T follicular helper cell (primary cell): ENCODE measurements around the gene SIDT1.
A peak's percentile ranks its signal among the peaks of the same experiment; 100 is the strongest.

Experiments
- DNase-seq: peaks from one replicate; pipeline ENCODE4 v3.0.0-alpha.2; 2020; ENCODE audit warnings: low read depth
- total RNA-seq, 2 experiments: gene quantifications; one replicate each; lab custom pipeline; 2026; lab: John Stamatoyannopoulos, UW

The SIDT1 gene
- total RNA-seq: 15.8 to 53.6 reads per million in 2 experiments

DNA sequence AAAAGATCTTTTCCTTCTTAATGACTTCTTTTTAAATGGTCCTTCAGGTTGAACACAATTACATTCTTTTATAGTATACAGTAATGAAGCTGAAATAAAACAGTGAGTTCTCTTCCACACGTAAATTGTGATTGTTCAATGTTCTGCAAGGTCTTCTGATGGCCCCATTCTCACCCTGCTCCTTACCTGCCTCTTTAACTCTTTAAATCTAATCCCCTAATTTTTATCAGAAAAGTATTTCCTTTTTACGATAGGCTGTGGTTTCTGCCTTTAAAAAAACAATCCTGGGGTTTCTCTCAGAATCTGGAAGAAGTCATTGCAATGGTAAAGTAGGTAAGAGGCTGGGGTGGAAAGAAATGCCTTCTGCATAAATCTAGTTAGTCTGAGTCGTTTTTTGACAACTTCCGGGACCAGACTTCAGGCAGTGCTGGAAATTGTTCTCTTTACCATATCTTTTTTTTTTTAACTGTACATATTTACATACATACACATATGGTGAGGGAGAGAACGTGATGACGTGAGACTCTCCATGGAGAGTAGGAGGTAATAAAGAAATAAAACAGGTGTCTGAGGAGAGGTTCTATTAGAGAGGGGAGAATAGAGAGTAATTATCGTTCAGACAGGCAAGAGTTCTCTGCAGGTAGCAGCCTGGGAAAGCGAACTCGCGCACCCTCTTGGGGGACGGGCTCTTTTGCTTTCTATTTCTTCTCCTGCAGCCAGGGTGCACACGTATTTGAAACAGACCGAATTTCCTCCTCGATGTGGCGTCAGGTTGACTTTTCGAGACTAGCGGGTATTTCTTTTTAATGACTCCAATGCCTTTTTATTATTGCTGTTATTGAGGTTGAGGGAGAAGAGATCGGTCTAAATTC is at the start of gene SIDT1:
SIDT1 (plus strand) TSS at position 730 of the 872 bp plus-strand sequence. CDS start 467 bp downstream, outside the sequence.
- peak; percentile 59 for DNase-seq

DNA sequence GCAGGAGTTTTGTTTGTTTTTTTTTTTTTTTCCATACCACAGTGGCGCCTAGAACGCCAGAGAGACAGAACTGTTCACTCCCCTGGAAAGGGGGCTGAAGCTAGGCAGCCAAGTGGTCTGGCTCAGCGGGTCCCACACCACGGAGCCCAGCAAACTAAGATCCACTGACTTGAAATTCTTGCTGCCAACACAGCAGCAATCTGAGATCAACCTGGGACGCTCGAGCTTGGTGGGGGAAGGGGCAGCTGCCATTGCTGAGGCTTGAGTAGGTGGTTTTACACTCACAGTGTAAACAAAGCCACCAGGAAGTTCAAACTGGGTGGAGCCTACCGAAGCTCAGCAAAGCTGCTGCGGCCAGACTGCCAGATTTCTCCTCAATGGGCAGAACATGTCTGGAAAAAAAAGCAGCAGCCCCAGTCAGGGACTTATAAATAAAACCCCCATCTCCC is 47.2 kb upstream of the SIDT1 start:
- no peak for DNase-seq

DNA sequence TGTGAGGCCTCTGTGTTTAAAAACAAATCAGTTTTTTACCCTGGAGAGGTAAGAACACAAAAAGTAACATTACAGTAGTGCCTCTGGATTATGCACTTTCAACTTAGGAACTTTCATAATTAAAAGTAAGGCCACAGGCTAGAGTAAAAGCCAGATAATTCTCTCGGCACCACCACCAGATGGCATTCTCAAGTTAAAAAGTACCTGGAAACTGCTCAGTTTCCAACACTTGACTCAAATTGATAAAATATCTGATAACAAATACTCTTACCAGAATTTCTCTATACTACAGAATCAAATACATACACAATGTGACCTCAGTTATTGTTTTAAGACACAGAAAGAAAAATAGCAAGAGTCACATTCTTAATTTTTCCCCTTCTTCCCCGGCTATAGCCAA is 37.3 kb upstream of the SIDT1 start:
- peak; percentile 14 for DNase-seq

DNA sequence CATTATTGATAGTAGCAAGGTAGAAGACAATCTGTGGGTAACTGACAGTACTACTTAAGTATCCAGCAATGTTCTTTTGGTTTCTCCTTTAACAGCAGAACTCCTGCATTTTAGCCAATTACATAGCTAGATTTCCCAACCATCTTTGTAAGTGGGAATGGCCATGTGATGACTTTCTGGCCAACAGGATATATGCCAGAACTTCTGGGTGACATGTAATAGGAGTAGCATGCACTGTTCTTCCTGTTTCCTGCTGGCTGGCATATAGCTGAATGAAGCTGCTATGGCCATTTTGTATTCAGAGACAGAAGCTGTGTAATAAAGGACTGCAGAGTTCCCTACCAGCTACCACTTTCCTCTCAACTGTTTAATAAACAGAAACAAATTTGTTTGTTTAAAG is 35.4 kb upstream of the SIDT1 start:
- no peak for DNase-seq

DNA sequence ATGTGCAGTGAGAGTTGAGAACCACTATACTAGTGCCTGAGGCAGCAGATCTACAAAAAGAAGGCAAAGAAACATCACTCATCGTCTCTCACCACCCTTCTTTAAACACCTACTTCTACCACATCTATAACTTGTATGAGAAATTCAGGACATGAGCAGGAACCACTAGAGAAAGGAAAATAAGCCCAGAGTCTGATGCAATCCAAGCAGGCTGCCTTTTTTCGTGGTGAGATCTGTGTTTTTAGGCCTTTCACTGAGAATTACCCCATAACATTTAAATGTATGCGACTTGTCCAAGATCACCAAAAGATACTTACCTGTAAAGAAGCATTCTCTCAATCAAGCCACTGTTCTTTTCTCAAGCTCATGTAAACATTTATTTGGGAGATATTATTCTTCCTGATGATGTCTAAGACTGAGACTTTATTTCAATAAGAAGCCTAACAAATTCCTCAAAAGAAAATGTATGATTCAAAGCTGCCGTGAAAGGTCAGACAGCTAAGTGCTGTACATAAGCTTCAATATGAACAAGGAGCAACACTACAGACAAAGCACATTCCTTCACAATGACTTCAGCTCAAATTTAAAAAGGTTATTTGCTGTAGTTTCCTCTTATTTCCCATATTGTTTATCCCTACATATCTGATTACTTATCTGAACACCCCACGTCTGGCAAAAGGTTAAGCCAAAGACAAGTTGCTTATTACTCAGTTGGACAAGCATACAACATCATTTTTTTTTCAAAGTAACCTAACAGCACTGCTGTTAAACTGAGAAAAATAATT is 33.9 kb upstream of the SIDT1 start:
- no peak for DNase-seq

DNA sequence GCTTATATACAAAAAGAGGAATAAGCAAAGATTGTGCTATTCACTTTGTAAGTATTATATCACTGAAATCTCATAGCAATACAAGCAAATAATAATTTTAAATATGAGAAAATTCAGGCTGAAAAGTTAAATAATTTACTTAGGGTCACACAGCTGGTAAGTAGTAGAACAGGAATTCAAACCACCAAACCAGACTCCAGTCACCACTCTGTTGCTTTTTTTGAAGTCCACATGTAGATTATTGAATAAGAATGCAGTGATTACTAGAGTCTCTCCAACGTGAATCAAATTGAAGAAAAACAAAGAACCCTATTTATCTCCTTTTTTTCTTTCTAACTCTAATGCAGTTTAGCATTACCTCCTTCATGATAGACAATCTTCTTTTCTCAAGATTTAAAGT is 33.3 kb upstream of the SIDT1 start:
- no peak for DNase-seq

DNA sequence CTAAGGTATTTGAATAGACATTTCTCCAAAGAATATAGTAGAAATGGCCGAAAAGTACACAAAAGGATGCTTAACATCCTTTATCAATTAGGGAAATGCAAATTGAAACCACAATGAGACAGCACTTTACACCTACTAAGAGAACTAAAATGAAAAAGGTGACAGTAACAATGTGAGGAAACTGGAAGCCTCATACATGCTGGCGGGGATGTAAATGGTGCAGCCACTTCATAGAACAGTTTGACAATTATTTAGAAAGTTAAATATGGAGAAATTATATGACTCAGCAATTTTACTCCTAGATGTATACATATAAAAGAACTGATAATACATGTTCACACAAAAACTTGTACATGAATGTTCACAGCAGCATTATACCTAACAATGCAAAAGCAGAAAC is 30.8 kb upstream of the SIDT1 start:
- no peak for DNase-seq

DNA sequence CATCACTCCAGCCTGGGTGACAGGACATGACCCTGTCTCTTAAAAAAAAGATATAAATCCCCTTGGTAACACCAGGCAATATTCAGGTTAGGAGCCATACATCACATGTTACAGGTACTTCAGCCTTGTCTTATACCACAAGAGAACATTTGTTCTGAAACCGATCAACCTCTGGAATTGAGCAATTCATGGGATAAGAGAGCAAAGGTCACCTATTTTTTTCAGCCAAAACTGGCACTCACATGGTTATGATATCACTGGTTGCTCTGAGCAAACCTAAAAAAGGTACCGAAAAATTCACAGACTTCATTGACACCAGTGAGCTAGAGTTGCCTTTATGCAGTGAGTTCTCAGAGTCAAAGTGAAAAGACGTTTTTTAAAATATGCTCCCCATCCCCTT is 26.5 kb upstream of the SIDT1 start:
- DNase-seq: no peak

DNA sequence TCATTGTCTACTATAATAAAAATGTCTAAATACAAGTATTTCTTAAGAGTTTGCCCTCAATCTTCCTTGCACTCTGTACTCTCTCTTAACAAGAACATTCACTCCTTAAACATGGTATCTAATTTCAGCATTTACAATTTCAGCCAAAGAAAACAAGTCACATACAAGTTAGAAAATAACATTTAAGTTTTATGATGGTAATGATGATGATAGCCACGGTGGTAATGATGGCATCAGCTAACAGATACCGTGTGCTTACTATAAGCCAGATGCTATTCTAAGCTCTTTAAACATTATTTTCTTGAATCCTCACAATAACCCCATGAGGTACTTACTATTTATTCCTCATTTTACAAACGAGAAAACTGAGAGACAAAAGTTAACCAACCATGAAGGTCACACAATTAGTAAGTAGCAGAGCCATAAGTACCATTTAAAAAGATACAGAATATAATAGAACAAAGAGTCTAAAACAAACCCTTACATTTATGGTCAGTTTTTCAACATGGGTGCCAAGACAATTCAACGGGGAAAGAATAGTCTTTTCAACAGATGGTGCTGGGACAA is 24.8 kb upstream of the SIDT1 start:
- no peak for DNase-seq

DNA sequence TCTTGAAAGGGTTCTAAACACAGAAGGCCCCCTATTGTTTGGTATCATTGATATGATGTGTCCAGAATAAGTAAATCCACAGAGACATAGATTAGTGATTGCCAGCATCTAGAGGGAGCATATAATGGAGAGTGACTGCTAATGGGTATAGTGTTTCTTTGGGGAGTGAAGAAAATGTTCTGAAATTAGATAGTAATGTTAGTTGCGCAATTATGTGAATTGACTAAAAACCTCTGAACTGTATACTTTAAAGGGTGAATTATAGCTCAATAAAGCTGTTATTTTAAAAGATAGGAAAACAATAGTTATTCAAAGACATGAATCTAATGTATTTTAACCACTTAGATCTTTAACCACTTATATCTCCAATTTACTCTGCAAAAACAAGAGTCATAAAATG is 23.4 kb upstream of the SIDT1 start:
- no peak for DNase-seq

DNA sequence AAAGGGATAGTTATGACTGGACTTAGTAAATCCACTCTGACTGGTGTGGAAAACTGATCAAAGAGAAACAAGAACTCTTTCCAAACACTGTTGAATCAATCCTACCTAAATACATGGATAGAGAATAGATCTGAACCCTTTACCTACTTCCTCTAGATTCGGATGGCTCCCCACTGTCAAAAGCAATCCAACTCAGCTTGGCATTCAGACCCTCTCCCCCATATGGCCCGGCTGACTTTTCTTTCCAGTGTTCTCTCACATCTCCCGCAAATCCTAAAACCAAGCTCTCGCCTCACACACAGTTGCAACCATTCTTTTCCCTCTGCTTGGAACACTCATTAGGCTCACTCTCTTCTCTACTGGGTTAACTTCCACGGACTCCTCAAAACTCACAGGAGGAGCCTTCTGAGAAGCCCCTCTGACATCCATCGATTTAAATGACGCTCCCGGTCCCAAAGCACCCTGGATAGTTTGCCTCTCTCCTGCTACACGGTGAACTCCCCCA is 18.0 kb upstream of the SIDT1 start:
- DNase-seq: no peak

DNA sequence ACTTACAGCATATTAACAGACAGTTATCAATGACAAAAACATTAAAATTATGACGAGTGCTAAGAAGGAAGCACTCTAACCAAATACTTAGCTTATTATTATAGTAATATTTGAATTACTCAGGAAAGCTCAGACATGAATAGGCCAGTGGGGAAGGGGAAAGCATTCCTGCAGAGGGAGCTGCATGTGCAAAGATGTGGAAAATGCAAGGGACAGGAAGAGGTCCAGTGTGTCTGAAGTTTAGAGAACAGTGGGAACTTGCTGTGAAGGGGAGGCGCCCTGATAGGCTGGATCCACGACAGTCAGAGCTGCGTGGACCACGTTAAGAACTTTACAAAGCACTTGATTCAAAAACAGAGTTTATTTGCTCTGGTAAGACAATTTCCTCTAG is 16.2 kb upstream of the SIDT1 start:
- DNase-seq: no peak

DNA sequence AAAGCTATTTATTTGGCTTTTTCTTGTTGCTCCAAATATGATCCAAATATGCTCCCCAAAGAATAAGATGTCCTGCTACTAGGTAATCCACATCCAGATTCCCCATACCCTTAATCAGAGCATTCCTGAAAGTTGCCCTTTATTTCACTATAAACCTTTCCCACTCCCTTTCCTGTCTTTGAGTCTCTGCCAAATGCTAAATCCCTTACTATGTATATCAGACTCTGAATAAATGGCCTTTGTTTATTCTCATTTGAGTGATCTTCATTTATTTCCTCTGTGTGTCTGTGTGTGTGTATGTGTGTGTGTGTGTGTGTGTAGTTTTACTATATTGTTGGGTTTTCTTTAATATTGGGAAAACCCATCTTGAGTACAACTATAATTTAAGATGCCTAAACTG is 10.4 kb upstream of the SIDT1 start:
- DNase-seq: no peak

DNA sequence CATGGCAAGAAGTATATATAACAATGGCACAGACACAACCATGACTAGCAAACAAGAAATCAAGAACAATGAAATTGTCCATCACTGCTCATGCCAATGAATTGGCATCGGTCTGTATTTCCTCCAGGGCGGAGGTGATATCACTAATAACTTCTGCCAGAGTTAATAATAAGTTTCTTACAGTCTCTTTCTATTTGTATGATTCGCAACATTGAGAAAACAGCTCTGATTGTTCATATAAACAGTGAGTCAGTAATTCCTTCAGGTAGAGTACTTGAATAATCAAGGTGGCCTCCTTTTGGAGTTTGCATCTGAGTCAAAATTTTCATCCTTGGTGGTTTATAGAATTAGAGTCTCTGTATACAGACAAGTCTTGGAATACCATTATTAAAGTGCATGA is 9.1 kb upstream of the SIDT1 start:
- DNase-seq: no peak

DNA sequence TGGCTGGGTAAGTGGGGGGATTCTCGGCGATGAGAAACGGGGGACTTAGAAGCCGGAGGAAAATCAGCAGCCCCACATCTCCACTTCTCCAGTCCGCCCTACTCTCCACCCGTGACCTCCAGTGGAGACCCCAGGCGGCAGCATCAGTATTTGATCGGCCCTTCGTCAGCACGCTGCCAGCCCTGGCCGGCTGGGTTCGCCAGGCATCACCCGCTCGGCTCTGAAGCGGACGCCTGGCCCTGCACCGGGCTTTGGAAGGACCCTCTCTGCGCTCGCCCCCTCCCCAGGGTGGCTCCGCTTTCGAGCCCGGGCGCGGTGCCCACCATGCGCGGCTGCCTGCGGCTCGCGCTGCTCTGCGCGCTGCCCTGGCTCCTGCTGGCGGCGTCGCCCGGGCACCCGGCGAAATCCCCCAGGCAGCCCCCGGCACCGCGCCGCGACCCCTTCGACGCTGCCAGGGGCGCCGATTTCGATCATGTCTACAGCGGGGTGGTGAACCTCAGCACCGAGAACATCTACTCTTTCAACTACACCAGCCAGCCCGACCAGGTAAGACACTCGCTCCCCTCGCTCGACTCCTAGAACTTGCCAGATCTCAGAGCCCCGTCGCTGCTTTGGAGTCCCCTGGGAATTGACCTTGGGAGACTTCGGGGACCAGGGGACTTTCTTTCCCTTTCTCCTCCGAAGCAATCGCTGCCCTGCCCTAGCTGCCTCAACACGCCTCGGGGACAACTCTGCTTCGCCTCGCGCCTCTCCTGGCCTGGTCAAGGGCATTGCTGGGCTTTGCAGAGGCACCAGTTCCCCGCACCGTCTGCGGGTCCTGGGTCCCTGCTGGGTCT is 561 bp downstream of the SIDT1 start:
- DNase-seq: no peak

DNA sequence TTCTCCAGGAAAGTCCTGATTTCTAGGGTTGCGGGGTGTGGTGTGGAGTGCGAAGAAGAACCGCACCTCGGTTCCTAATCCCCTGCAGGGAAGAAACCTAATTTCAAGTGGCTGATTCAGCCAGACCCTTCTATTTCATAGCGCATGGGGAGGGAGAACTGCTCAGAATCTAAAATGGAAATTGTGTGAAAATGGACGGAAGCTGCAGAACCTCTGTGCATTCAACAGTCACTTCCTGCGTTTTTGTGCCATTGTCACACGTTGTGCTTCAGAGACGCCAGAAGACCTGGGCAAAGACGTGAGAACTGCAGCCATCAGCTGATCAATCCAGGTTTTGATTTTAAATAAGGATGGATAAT is 1.2 kb downstream of the SIDT1 start:
- DNase-seq: peak; percentile 18

DNA sequence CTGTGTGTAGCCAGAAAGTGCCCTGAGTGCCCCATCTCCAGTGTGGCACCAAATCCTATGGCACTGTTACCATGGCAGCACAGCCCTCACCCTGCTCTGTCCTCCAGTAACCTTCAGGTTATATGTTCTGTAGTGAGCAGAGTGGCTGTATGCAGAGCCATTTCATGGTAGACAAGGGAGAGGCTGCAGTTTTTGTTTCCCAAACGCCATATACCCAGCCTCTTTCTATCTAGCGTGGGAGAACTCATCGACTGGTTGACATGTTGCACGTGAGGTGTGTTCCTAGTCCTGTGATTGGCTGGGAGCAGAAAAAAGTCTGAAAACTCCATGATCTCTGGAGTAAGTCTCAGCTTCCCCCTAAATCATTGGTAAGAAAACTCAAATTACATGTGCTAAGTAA is 2.0 kb downstream of the SIDT1 start:
- DNase-seq: peak; percentile 14

DNA sequence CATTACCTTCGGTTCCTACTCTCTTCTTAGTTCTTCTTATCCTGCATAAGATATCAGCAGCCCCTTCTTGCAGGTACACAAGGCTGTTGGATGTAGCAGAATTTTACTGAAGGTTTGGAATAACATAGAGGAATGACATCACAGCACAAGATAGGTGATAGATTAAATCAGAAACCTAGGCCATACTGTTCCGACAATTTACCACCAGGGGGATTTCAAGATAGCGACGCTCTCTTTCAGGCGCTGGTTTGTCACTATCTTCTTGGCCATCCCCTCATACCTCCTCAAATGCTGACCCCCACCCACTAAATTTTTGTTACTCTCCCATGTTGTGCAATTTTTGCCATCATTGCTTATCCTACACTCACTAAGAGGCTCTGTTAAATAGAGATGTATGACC is 3.5 kb downstream of the SIDT1 start:
- DNase-seq: no peak

DNA sequence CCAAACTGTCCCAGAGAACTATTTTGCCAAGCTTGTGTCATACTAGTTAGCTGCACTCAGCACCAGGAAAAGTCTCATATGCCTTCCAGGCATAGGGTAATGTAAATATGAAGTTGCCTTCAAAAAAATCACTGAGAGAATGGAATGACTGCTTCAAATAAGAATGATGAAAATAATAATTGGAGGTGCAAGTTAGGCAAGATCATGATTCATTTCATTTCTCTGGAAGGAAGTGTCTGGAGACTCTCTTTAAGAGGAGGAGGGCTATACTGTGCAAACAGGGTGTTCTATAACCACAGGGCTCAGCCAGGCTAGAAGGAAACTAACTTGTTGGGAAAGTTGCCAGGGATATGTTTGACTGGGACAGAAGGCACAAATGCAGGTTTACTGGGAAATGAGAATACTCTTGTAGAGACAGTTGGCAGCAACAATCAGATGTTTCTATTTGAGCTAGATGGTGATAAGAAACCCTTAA is 4.3 kb downstream of the SIDT1 start:
- DNase-seq: no peak

DNA sequence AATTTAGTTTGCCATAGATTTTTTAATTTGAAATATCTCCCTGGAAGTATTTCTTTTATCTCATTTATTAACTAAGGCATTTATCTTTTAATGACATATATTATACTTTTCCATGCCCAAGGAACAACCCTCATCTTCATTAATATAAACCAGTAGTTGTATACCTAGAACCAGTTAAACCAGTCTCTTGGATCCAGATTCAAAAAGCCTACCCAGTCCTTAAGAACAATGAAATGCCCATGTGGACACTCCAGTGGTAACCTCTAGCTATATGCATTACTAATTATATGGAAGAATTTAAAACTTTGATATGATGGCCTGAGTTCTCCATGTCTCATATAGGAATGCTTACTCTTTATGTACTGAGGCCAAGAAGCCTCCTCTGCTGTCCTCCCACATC is 4.8 kb downstream of the SIDT1 start:
- DNase-seq: no peak

DNA sequence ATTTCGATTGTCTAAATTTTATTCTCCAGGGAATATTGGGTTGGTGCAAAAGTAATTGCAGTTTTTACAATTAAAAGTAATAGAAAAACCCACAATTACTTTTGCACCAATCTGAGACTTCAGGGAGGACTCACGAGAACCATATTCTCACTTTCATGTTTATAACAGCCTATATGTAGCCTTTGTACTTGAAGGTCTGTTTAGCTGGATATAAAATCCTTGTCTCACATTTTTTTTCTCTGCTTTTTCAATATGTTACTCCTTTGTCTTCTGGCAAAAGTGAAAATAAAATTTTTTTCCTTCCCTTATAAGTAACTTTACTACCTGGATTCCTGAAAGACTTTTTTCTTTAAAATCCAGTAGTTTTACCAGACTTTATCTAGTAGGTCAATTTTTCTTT is 9.2 kb downstream of the SIDT1 start:
- DNase-seq: no peak

DNA sequence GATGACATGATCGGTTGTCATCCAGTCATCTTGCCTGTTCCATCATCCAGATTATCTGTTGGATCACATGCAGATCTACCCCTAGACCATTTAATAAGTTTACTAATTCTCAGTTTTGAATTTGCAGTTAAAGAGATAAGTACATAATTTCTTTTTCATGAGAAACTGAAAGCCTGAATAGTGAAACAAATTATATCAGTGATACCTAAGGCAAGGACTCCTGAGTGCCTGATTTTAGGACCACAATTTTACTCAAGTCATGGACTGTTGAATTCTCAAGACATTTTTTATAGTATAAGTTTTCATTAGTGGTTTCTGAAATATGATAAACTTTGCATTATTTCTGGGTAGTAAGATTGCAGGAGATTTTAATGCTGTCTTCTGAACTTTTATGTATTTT is 13.2 kb downstream of the SIDT1 start:
- no peak for DNase-seq
